ENCODE data around the gene SELP.
"Not testable (repeated sequence)": the region's sequence is repeated elsewhere in the genome, so short reads cannot be mapped to it uniquely, and the experiment has no call there.

The SELP gene

GRCh38 chr1:169630006-169630405, at the start of gene SELP:
SELP (minus strand) TSS chr1:169630124; CDS start chr1:169630074, 50 bp downstream.
- DNase-seq (ENCODE audit: low spot score) = no peak

- no peak for DNase-seq (ENCODE audit: low spot score)
Observed at GRCh38 chr1:169679692-169680091, 49.8 kb upstream of the SELP start.

GRCh38 chr1:169676001-169676400, 46.1 kb upstream of the SELP start:
- DNase-seq (ENCODE audit: low spot score) = no peak

- no peak for DNase-seq (ENCODE audit: low spot score)
Observed at GRCh38 chr1:169670836-169671235, 40.9 kb upstream of the SELP start.

GRCh38 chr1:169670244-169670643, 40.3 kb upstream of the SELP start:
- not testable (repeated sequence) for DNase-seq (ENCODE audit: low spot score)

GRCh38 chr1:169667699-169668596, 38.0 kb upstream of the SELP start:
- not testable (repeated sequence) for DNase-seq (ENCODE audit: low spot score)

- DNase-seq (ENCODE audit: low spot score) = not testable (repeated sequence)
Observed at GRCh38 chr1:169667227-169667639, 37.3 kb upstream of the SELP start.

- not testable (repeated sequence) for DNase-seq (ENCODE audit: low spot score)
Observed at GRCh38 chr1:169662680-169663079, 32.8 kb upstream of the SELP start.

GRCh38 chr1:169661066-169661465, 31.1 kb upstream of the SELP start:
- DNase-seq (ENCODE audit: low spot score) = not testable (repeated sequence)

GRCh38 chr1:169658777-169659176, 28.9 kb upstream of the SELP start:
- DNase-seq (ENCODE audit: low spot score) = not testable (repeated sequence)

- no peak for DNase-seq (ENCODE audit: low spot score)
Observed at GRCh38 chr1:169653873-169654272, 23.9 kb upstream of the SELP start.

- no peak for DNase-seq (ENCODE audit: low spot score)
Observed at GRCh38 chr1:169651035-169651434, 21.1 kb upstream of the SELP start.

- no peak for DNase-seq (ENCODE audit: low spot score)
Observed at GRCh38 chr1:169650551-169650950, 20.6 kb upstream of the SELP start.

GRCh38 chr1:169648709-169649108, 18.8 kb upstream of the SELP start:
- DNase-seq (ENCODE audit: low spot score) = no peak

- no peak for DNase-seq (ENCODE audit: low spot score)
Observed at GRCh38 chr1:169648187-169648586, 18.3 kb upstream of the SELP start.

- DNase-seq (ENCODE audit: low spot score) = no peak
Observed at GRCh38 chr1:169647512-169647911, 17.6 kb upstream of the SELP start.

- no peak for DNase-seq (ENCODE audit: low spot score)
Observed at GRCh38 chr1:169644297-169644696, 14.4 kb upstream of the SELP start.

- DNase-seq (ENCODE audit: low spot score) = no peak
Observed at GRCh38 chr1:169634877-169635276, 5.0 kb upstream of the SELP start.

- DNase-seq (ENCODE audit: low spot score) = no peak
Observed at GRCh38 chr1:169634145-169634544, 4.2 kb upstream of the SELP start.

- DNase-seq (ENCODE audit: low spot score) = no peak
Observed at GRCh38 chr1:169631249-169631648, 1.3 kb upstream of the SELP start.

- DNase-seq (ENCODE audit: low spot score) = no peak
Observed at GRCh38 chr1:169624912-169625311, 5.0 kb downstream of the SELP start.

- no peak for DNase-seq (ENCODE audit: low spot score)
Observed at GRCh38 chr1:169624122-169624521, 5.8 kb downstream of the SELP start.

GRCh38 chr1:169623132-169623926, 6.6 kb downstream of the SELP start:
- no peak for DNase-seq (ENCODE audit: low spot score)

All from LoVo (cell line).